Heart left ventricle (tissue), 16 donors: ENCODE results near the gene TOP1. TPM values are rescaled to one million over a fixed set of nuclear protein-coding genes. Genes with fewer than 3 reads are reported as not detected.

Experiments used
- ATAC-seq, 4 donors: fragments of 200-7000 bp; cut with Tn5 transposase; one replicate each; pipeline ENCODE4 v1.9.1; 2020 to 2022; ENCODE audit warnings: moderate library complexity in 4 of 4, mild to moderate bottlenecking in 3 of 4, moderate number of reproducible peaks in 1 of 4
- DNase-seq, 5 donors: peaks; one replicate each; pipeline ENCODE4 v3.0.0-alpha.2; 2020
- H3K27ac ChIP-seq, 12 donors: fragments of 200-600 bp; sonication (generic) in 4 of 12; one replicate each; pipeline versions ENCODE4 v1.5.0 to v1.8.0; 2016 to 2022; ENCODE audit warnings: mild to moderate bottlenecking in 2 of 12
- H3K27me3 ChIP-seq, 9 donors: fragments of 200-600 bp; sonication (generic) in 2 of 9; one replicate each; pipeline versions ENCODE4 v1.5.1 to v1.8.0; 2016 to 2022; ENCODE audit warnings: mild to moderate bottlenecking in 3 of 9
- H3K36me3 ChIP-seq, 9 donors: fragments of 200-600 bp; sonication (generic) in 2 of 9; one replicate each; pipeline versions ENCODE4 v1.5.0 to v1.8.0; 2018 to 2022; ENCODE audit warnings: mild to moderate bottlenecking in 2 of 9
- H3K4me1 ChIP-seq, 12 donors: fragments of 200-600 bp; sonication (generic) in 4 of 12; one replicate each; pipeline versions ENCODE4 v1.5.0 to v1.8.0; 2016 to 2022; ENCODE audit warnings: mild to moderate bottlenecking in 3 of 12
- H3K4me3 ChIP-seq, 12 donors: fragments of 200-600 bp; sonication (generic) in 4 of 12; one replicate each; pipeline versions ENCODE4 v1.5.0 to v1.8.0; 2017 to 2022; ENCODE audit warnings: mild to moderate bottlenecking in 9 of 12, moderate library complexity in 4 of 12
- H3K9me3 ChIP-seq, 12 donors: fragments of 200-600 bp; sonication (generic) in 4 of 12; one replicate each; pipeline versions ENCODE4 v1.5.0 to v1.8.0; 2016 to 2022; ENCODE audit warnings: mild to moderate bottlenecking in 1 of 12
- POLR2A ChIP-seq, 2 donors: fragments of 450-650 bp; IDR thresholded peaks; one replicate each; pipeline ENCODE4 v1.6.1; 2017; ENCODE audit warnings: antibody characterized with exemption in 2 of 2, mild to moderate bottlenecking in 2 of 2, moderate library complexity in 2 of 2
- WGBS, 4 donors: extraction: QIAGEN DNeasy Blood & Tissue Kit in 2 of 4; methylation state at CpG; one replicate each; pipeline versions ENCODE4 v1.1.5 to v1.1.7; 2013 to 2018; 5-methylcytosine and 5-hydroxymethylcytosine counted together
- intact Hi-C, 10 donors: fragments of 100-400 bp; cut with DNase I; formaldehyde crosslinking; loops; one replicate each; pipeline versions ENCODE4 v1.11.1 to v1.14.2; 2022
- polyA plus RNA-seq, 2 donors: library from polyadenylated mRNA; stranded (reverse); fragments of 200-250 nt; gene quantifications; one replicate each; pipeline ENCODE4 v1.2.3, GENCODE V29; 2013
- total RNA-seq, 9 donors: library from RNA; depleted of rRNA in 2 of 9; stranded (reverse); fragments of >200 nt in 2 of 9; fragmentation: NEBNext Ultra II Directional in 3 of 9; extraction: Animal tissue kit (Norgen Biotek cat#: 25700) in 3 of 9; gene quantifications; one replicate each; pipeline versions ENCODE4 v1.1.0 to v1.2.4, GENCODE V29; 2016 to 2023
- TF ChIP-seq, protein P1 (sequence below), 12 donors: fragments of 200-600 bp; sonication (generic) in 4 of 12; IDR thresholded peaks; one replicate each; pipeline versions ENCODE4 v1.5.0 to v1.8.0; 2018 to 2022; ENCODE audit warnings: antibody characterized with exemption in 12 of 12, mild to moderate bottlenecking in 5 of 12
- donor health status: ischemic (EF 13 %, LVEDD 7.1; RV severe dilation, severe dysfunction).
- donor health status: healthy with polysubstance abuse.
- donor health status: DM: no; HTN: yes; CAD: no.
- donor health status: DM: no; HTN: no; CAD: no.
- donor health status: ischemic (EF 25% LVEDD 6.9; RV normal size, moderate dysfunction).
- donor health status: ischemic (EF 25% LVEDD 5.7; RV mildly dilated, moderate dysfunction).
- donor health status: healthy.
- donor health status: DM: yes; HTN: yes; CAD: no.
- donor health status: ischemic (EF 35%, LVEDD 5.7; RV mildly dilated, moderate dysfunction).
- donor health status: nonischemic (EF 11% LVEDD 7.7; RV severe dilation, severe dysfunction).
- donor health status: DM: yes; HTN: yes; CAD: no.
- donor health status: PGD.
- donor health status: ischemic (EF 29% LVEDD 5.4; RV normal size, mild dysfunction).
- donor health status: nonischemic (EF 23%, LVEDD 6.1; RV moderate dilation, normal function).

The TOP1 gene
- total and polyA plus RNA-seq, 11 donors = 11.6 to 32.3 (median 21.4) TPM

DNA sequence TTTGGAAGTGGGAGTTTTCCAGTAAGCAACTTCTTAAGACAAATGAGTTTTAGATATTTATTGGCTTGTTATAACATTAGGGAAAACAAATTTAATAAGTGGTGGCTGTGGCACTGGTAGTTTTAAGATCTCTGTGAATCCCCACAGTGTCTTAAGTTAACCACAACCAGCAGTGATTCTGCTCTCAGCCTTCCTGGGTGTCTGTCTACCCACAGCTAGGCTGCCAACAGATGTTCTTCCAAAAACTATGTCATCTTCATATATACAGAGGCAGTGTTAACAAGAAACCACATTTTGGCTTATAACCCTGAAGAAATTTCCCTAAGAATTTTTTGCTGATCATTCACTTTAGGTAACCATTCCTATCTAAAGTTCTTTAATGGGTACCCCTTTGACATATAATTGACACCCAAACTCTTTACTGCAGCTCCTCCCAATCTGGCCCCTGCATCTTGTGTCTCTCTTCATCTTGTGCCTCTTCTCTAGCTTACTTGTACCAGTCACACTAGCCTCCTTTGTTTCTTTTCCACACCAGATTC, 52.7 kb downstream of the TOP1 start:
- Histone ChIP-seq H3K4me1 (peaks cover 0 to 32% (median 18%) of the 10 kb centered on the region in 12 donors), H3K27me3 (no peaks in the 10 kb centered on the region), H3K27ac (peak overlapping the region in 1 of 12 donors; percentile 39), H3K9me3 (no peaks in the 10 kb centered on the region), H3K36me3 (peaks cover 0 to 93% (median 78%) of the 10 kb centered on the region in 9 donors), H3K4me3 (no peak overlapping the region)
- DNase-seq (no peak), ATAC-seq (no peak)
- TF ChIP-seq, protein P1, sequence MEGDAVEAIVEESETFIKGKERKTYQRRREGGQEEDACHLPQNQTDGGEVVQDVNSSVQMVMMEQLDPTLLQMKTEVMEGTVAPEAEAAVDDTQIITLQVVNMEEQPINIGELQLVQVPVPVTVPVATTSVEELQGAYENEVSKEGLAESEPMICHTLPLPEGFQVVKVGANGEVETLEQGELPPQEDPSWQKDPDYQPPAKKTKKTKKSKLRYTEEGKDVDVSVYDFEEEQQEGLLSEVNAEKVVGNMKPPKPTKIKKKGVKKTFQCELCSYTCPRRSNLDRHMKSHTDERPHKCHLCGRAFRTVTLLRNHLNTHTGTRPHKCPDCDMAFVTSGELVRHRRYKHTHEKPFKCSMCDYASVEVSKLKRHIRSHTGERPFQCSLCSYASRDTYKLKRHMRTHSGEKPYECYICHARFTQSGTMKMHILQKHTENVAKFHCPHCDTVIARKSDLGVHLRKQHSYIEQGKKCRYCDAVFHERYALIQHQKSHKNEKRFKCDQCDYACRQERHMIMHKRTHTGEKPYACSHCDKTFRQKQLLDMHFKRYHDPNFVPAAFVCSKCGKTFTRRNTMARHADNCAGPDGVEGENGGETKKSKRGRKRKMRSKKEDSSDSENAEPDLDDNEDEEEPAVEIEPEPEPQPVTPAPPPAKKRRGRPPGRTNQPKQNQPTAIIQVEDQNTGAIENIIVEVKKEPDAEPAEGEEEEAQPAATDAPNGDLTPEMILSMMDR (IDR thresholded peaks at IDR 0.05) = no peak
- no peak for TF ChIP-seq POLR2A (IDR thresholded peaks at IDR 0.05)
- intact Hi-C loops = loop anchor here in 1 of 10 donors (5.0 kb wide), 1 partner anchor 34 kb away; no protein-coding TSS in a partner anchor

DNA sequence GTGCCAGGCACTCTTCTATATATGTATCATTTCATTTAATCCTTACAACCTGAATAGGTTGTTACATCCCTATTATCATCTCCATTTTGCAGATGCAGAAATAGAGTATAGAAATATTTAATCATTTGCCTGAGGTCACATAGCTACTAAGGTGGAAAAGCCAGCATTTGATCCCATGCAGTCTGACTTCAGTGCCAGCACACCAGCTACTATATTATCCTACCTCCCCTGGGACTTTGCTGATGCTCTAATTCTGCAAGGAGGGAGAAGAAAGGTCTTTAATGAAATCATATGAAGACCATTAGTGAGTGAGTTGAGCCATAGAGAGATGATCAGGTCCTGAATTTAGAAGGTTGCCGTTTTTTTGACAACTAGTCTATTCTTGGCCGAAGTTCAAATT, 53.7 kb downstream of the TOP1 start:
- Histone ChIP-seq H3K4me3 (no peak overlapping the region), H3K27me3 (no peaks in the 10 kb centered on the region), H3K9me3 (no peaks in the 10 kb centered on the region), H3K4me1 (peaks cover 0 to 28% (median 18%) of the 10 kb centered on the region in 12 donors), H3K27ac (no peak overlapping the region), H3K36me3 (peaks cover 0 to 97% (median 79%) of the 10 kb centered on the region in 9 donors)
- DNase-seq = no peak
- ATAC-seq = no peak
- TF ChIP-seq POLR2A (IDR thresholded peaks at IDR 0.05) = no peak
- TF ChIP-seq, protein P1 (IDR thresholded peaks at IDR 0.05) = no peak
- intact Hi-C loops = loop anchor here in 1 of 10 donors (5.0 kb wide), 1 partner anchor 35 kb away; no protein-coding TSS in a partner anchor
- 67 to 79% (median 73%) methylated on average over 2 of the region's 2 CpGs for WGBS, 4 donors

DNA sequence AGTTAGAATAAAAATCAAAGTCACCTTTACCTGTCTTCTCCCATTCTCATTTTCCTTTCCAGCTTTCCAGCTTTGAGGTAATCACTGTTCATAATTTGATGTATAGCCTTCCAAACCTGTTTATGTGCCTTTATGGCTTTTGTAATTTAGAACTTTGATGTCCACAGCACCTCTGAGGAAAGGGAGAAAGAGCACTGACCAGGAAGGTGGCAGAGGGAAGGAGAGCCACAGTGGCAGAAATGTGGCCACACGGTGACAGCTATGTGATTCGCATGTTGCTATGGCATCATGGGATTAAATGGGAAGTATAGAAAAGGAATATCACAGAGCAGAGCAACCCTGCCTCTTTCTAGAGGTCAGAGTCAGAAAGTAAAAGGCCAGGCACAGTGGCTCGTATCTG, 57.0 kb downstream of the TOP1 start:
- Histone ChIP-seq H3K27ac (no peak overlapping the region), H3K9me3 (no peaks in the 10 kb centered on the region), H3K27me3 (no peaks in the 10 kb centered on the region), H3K4me1 (peaks cover 0 to 9% (median 0%) of the 10 kb centered on the region in 12 donors), H3K36me3 (peaks cover 0 to 96% (median 85%) of the 10 kb centered on the region in 9 donors), H3K4me3 (no peak overlapping the region)
- no peak for DNase-seq
- WGBS, 4 donors = 92 to 94% (median 93%) methylated on average over 3 of the region's 3 CpGs
- no peak for ATAC-seq
- intact Hi-C loops = no loop called here
- TF ChIP-seq, protein P1 (IDR thresholded peaks at IDR 0.05) = no peak
- TF ChIP-seq POLR2A (IDR thresholded peaks at IDR 0.05) = no peak

DNA sequence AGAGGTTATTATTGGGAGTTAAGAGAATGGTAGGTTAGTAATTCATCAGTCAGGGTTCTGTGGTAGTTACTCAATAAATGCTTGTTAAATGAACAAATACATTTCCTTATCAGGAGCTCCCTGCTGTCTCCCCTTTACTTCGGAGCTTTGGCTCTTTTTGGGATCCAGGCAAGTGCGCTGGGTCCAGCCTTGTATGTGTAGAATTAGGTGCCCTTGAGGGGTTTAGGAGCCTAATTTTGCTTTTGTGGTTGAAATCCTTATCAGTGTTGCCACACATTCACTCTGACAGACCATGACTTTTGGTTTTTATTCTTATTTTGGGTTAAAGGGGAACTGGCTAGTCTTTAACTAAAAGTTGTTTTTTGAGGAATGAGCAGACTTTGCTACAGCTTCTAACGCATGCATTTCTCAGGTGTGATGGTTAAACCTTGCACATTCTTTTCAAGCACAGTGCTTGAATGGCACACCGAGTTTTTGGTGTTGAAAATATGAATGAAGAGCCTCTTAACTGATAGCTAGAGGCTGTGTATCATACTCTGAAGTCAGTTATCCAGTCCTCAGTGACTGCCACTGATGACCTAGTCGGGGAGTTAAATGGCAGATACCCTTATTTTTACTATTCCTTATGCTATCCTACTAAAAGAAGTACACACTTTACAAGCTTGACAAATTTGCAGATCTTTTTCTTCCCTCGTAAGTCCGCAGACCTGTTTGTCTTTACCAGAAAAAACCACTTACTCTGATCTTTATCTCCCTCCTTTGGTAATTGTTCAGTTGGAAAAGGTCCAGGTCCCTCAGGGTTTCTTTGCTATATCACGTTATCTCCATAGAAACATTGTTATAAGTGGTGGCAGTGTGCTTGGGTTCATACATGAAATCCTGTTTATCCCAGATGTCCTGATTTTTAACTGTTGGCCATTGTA, 58.0 kb downstream of the TOP1 start:
- H3K27me3 ChIP-seq = no peaks in the 10 kb centered on the region
- H3K4me1 ChIP-seq = peaks cover 0 to 9% (median 0%) of the 10 kb centered on the region in 12 donors
- DNase-seq = no peak
- intact Hi-C loops = no loop called here
- H3K4me3 ChIP-seq = no peak overlapping the region
- peaks cover 0 to 92% (median 79%) of the 10 kb centered on the region in 9 donors for H3K36me3 ChIP-seq
- 65 to 72% (median 67%) methylated on average over 8 of the region's 8 CpGs for WGBS, 4 donors
- peak overlapping the region in 1 of 12 donors; percentile 2 for H3K27ac ChIP-seq
- H3K9me3 ChIP-seq = no peaks in the 10 kb centered on the region
- TF ChIP-seq, protein P1 (IDR thresholded peaks at IDR 0.05) = no peak
- no peak for ATAC-seq
